PC-9 (cell line): Measurements from ENCODE around the gene FTO. TPM values are rescaled to one million over a fixed set of nuclear protein-coding genes. Genes with fewer than 3 reads are reported as not detected.

Experiments
- BruUV-seq: library from RNA; stranded (reverse); fragments of 400-500 nt; replicated peaks from 2 replicates; lab custom pipeline; 2021; lab: Mats Ljungman, UMichigan
- CTCF ChIA-PET: fragments of 300-600 bp; sonication (Branson Sonifier 250); formaldehyde crosslinking; loops from one replicate; lab custom pipeline; 2022; ENCODE audit warnings: antibody characterized with exemption; lab: Charles Lee
- POLR2A ChIA-PET: fragments of 300-600 bp; sonication (Branson Sonifier 250); formaldehyde crosslinking; loops from one replicate; lab custom pipeline; 2022; ENCODE audit warnings: antibody characterized with exemption; ENCODE audit not compliant: unreplicated experiment; lab: Charles Lee
- DNase-seq, 2 experiments: peaks; one replicate each; pipeline versions ENCODE4 v3.0.0 to v3.0.0-alpha.2; 2015 to 2022; ENCODE audit warnings: mixed read lengths in 1 of 2
- H2AFZ ChIP-seq: fragments of 200-600 bp; sonication (generic); 2 replicates; pipeline ENCODE4 v1.8.1; 2017; ENCODE audit warnings: antibody characterized with exemption
- H3F3A ChIP-seq: fragments of 200-600 bp; sonication (generic); 2 replicates; pipeline ENCODE4 v1.8.1; 2017; ENCODE audit warnings: antibody characterized with exemption, mild to moderate bottlenecking, low read depth; ENCODE audit not compliant: insufficient read depth
- H3K27ac ChIP-seq: fragments of 200-600 bp; sonication (generic); 2 replicates; pipeline ENCODE4 v1.6.1; 2016; ENCODE audit warnings: mixed run types
- H3K27me3 ChIP-seq: fragments of 200-600 bp; sonication (generic); 2 replicates; pipeline ENCODE4 v1.6.1; 2016; ENCODE audit warnings: low read depth, mixed run types; ENCODE audit not compliant: insufficient read depth
- H3K36me3 ChIP-seq: fragments of 200-600 bp; sonication (generic); 2 replicates; pipeline ENCODE4 v1.6.1; 2016; ENCODE audit warnings: low read depth, mixed run types
- H3K4me1 ChIP-seq: fragments of 200-600 bp; sonication (generic); replicated peaks from 2 replicates; pipeline ENCODE4 v1.6.1; 2016; ENCODE audit warnings: mixed run types; ENCODE audit not compliant: insufficient read depth
- H3K4me2 ChIP-seq: fragments of 200-600 bp; sonication (generic); 2 replicates; pipeline ENCODE4 v1.6.1; 2017; ENCODE audit warnings: mixed run types
- H3K4me3 ChIP-seq: fragments of 200-600 bp; sonication (generic); 2 replicates; pipeline ENCODE4 v1.6.1; 2016; ENCODE audit warnings: mixed run types
- H3K79me2 ChIP-seq: fragments of 200-600 bp; sonication (generic); 2 replicates; pipeline ENCODE4 v1.6.1; 2017; ENCODE audit warnings: low read depth, mixed run types
- H3K9me2 ChIP-seq: fragments of 200-600 bp; sonication (generic); 2 replicates; pipeline ENCODE4 v1.8.1; 2017; ENCODE audit warnings: mild to moderate bottlenecking; ENCODE audit not compliant: insufficient read depth
- H3K9me3 ChIP-seq: fragments of 200-600 bp; sonication (generic); 2 replicates; pipeline ENCODE4 v1.8.1; 2016; ENCODE audit warnings: low read depth; ENCODE audit not compliant: insufficient read depth
- H4K20me1 ChIP-seq: fragments of 200-600 bp; sonication (generic); 2 replicates; pipeline ENCODE4 v1.8.1; 2017; ENCODE audit not compliant: insufficient read depth
- CTCF ChIP-seq: fragments of 200-600 bp; sonication (generic); conservative IDR thresholded peaks from 2 replicates; pipeline ENCODE4 v1.6.1; 2017; ENCODE audit warnings: mixed run types, antibody characterized with exemption, mild to moderate bottlenecking, moderate library complexity
- EZH2 ChIP-seq: fragments of 200-600 bp; sonication (generic); IDR thresholded peaks from 2 replicates; pipeline ENCODE4 v1.8.0; 2017; ENCODE audit warnings: antibody characterized with exemption, low read depth
- intact Hi-C: fragments of 100-400 bp; cut with micrococcal nuclease; formaldehyde crosslinking; loops from one replicate; pipeline ENCODE4 v1.10.0; 2022; ENCODE audit not compliant: unreplicated experiment
- total RNA-seq: library from RNA; stranded (reverse); gene quantifications from 2 replicates; pipeline ENCODE4 v1.2.3, GENCODE V29; 2021

FTO gene
- total RNA-seq, 1 experiment from 2014 or later: 58.1 TPM

GRCh38 chr16:54142787-54143186, 438.8 kb downstream of the FTO start:
- Histone ChIP-seq H3K9me3 (no peaks in the 10 kb centered on the region; the same call in 1 of the 2 replicates), H2AFZ (no peak overlapping the region), H3K4me3 (no peak overlapping the region), H3F3A (no peaks in the 10 kb centered on the region), H3K9me2 (no peaks in the 10 kb centered on the region), H3K79me2 (no peaks in the 10 kb centered on the region), H3K27me3 (no peaks in the 10 kb centered on the region), H3K36me3 (no peaks in the 10 kb centered on the region), H3K27ac (no peak overlapping the region), H4K20me1 (no peaks in the 10 kb centered on the region), H3K4me1 (no peaks in the 10 kb centered on the region), H3K4me2 (no peak overlapping the region)
- DNase-seq: no peak
- BruUV-seq: no TSS peak
- TF ChIP-seq EZH2 (no peak), CTCF (no peak)
- ChIA-PET POLR2A (no interaction called here), CTCF (interaction anchor here (0.7 kb wide), 1 partner anchor 593 kb away, joined by 12 read pairs; no protein-coding TSS in a partner anchor)
- intact Hi-C loops: no loop called here

- TF ChIP-seq EZH2 (no peak), CTCF (no peak)
- DNase-seq: no peak
- ChIA-PET POLR2A (no interaction called here), CTCF (interaction anchor here (0.7 kb wide), 1 partner anchor 594 kb away, joined by 12 read pairs; no protein-coding TSS in a partner anchor)
- Histone ChIP-seq H3K27ac (no peak overlapping the region), H3K9me3 (no peaks in the 10 kb centered on the region), H2AFZ (no peak overlapping the region), H3K9me2 (no peaks in the 10 kb centered on the region), H3K79me2 (no peaks in the 10 kb centered on the region), H3K4me2 (no peak overlapping the region), H3K27me3 (no peaks in the 10 kb centered on the region), H3K4me3 (no peak overlapping the region), H3K4me1 (no peaks in the 10 kb centered on the region), H4K20me1 (no peaks in the 10 kb centered on the region), H3F3A (no peaks in the 10 kb centered on the region), H3K36me3 (no peaks in the 10 kb centered on the region)
- intact Hi-C loops: no loop called here
- BruUV-seq: no TSS peak
Observed at GRCh38 chr16:54143410-54143809, 439.5 kb downstream of the FTO start.

GRCh38 chr16:54143934-54144571, 440.1 kb downstream of the FTO start:
- no peak overlapping the region for H3K27ac ChIP-seq
- no peak for TF ChIP-seq EZH2
- TF ChIP-seq CTCF: no peak
- H3K79me2 ChIP-seq: no peaks in the 10 kb centered on the region
- H3K9me3 ChIP-seq: no peaks in the 10 kb centered on the region
- H3K4me1 ChIP-seq: no peaks in the 10 kb centered on the region
- H3K36me3 ChIP-seq: no peaks in the 10 kb centered on the region
- no peak overlapping the region for H2AFZ ChIP-seq
- ChIA-PET POLR2A (no interaction called here), CTCF (no interaction called here)
- H3F3A ChIP-seq: no peaks in the 10 kb centered on the region
- DNase-seq: no peak
- intact Hi-C loops: no loop called here
- no peaks in the 10 kb centered on the region for H3K9me2 ChIP-seq
- no peaks in the 10 kb centered on the region for H4K20me1 ChIP-seq
- BruUV-seq: no TSS peak
- no peaks in the 10 kb centered on the region for H3K27me3 ChIP-seq
- no peak overlapping the region for H3K4me2 ChIP-seq
- no peak overlapping the region for H3K4me3 ChIP-seq
